ENCODE data around the gene CATSPER4. TPM values are rescaled to one million over a fixed set of nuclear protein-coding genes. Genes with fewer than 3 reads are reported as not detected.

CATSPER4 gene
- total RNA-seq, 6 experiments from 2014 or later = not detected

GRCh38 chr1:26210147-26210870 lies 19.9 kb downstream of the CATSPER4 start:
- Mint-ChIP-seq H3K4me1 (ENCODE audit: low read depth) (no peaks in the 10 kb centered on the region), H3K4me3 (no peak overlapping the region)

DNA sequence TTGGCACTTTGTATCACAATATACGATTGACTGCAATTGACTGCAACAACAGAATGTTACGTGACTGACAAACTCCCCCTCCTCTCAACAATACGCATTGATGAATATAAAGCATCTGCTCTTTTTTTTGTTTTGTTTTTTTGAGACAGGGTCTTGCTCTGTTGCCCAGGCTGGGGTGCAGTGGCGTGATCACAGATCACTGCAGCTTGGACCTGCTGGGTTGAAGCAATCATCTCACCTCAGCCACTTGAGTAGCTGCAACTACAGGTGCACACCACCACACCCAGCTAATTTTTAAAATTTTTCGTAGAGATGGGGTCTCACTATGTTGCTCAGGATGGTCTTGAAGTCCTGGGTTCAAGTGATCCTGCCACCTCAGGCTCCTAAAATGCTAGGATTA lies 22.3 kb downstream of the CATSPER4 start:
- Mint-ChIP-seq H3K4me3 (no peak overlapping the region), H3K27ac (no peak overlapping the region), H3K27me3 (ENCODE audit: insufficient read depth) (peaks cover 26% of the 10 kb centered on the region), H3K9me3 (no peaks in the 10 kb centered on the region), H3K36me3 (ENCODE audit: low read depth) (no peaks in the 10 kb centered on the region), H3K4me1 (ENCODE audit: low read depth) (no peaks in the 10 kb centered on the region)
- DNase-seq = no peak
- no peak for TF ChIP-seq CTCF (IDR thresholded peaks at IDR 0.05)

More at GRCh38 chr1:26210147-26210870, 19.9 kb downstream of the CATSPER4 start:
- H3K27ac Mint-ChIP-seq = no peak overlapping the region
- peaks cover 21% of the 10 kb centered on the region for H3K27me3 Mint-ChIP-seq (ENCODE audit: insufficient read depth)
- no peaks in the 10 kb centered on the region for H3K9me3 Mint-ChIP-seq
- H3K36me3 Mint-ChIP-seq (ENCODE audit: low read depth) = no peaks in the 10 kb centered on the region
- TF ChIP-seq CTCF (IDR thresholded peaks at IDR 0.05) = no peak
- no peak for DNase-seq

- H3K4me3 Mint-ChIP-seq = no peak overlapping the region
- no peaks in the 10 kb centered on the region for H3K4me1 Mint-ChIP-seq (ENCODE audit: low read depth)
- no peak for TF ChIP-seq CTCF (IDR thresholded peaks at IDR 0.05)
- peaks cover 23% of the 10 kb centered on the region for H3K27me3 Mint-ChIP-seq (ENCODE audit: insufficient read depth)
- no peak for DNase-seq
- H3K36me3 Mint-ChIP-seq (ENCODE audit: low read depth) = no peaks in the 10 kb centered on the region
- H3K27ac Mint-ChIP-seq = no peak overlapping the region
- H3K9me3 Mint-ChIP-seq = no peaks in the 10 kb centered on the region
Measured at GRCh38 chr1:26213335-26213905, 23.0 kb downstream of the CATSPER4 start.

GRCh38 chr1:26215246-26215645 lies 24.8 kb downstream of the CATSPER4 start:
- H3K27me3 Mint-ChIP-seq (ENCODE audit: insufficient read depth) = peaks cover 33% of the 10 kb centered on the region
- H3K4me3 Mint-ChIP-seq = no peak overlapping the region
- no peak overlapping the region for H3K27ac Mint-ChIP-seq
- no peaks in the 10 kb centered on the region for H3K9me3 Mint-ChIP-seq
- no peaks in the 10 kb centered on the region for H3K4me1 Mint-ChIP-seq (ENCODE audit: low read depth)
- no peaks in the 10 kb centered on the region for H3K36me3 Mint-ChIP-seq (ENCODE audit: low read depth)
- no peak for DNase-seq
- no peak for TF ChIP-seq CTCF (IDR thresholded peaks at IDR 0.05)

DNA sequence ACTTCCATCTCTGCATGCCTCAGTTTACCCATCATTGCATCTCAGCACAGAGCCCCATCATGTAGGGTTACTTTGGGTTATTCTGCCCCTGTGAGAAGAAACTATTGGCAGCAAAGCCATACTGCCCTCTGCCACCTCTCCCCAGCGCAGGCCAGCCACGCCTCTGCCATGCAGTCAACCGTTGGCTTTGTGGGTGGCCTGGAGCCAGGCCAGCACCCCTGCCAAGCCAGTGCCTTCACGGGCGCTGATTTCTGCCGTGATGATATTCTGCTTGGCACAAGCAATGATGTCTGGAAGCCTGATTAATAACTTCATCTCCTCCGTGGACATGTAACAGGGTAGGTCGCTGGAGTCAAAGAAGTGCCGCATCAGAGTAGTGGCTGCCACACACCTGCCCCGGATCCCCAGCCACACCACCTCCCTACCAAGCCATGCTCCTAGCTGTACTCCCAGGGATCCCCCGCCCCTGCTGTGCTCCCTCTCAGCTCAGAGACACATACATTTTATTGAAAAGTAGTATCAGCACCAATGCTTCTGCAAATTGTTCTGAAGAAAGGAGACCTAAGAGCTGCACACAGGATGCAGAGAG lies 28.6 kb downstream of the CATSPER4 start:
- no peak overlapping the region for H3K27ac Mint-ChIP-seq
- no peak overlapping the region for H3K4me3 Mint-ChIP-seq
- no peaks in the 10 kb centered on the region for H3K4me1 Mint-ChIP-seq (ENCODE audit: low read depth)
- no peak for TF ChIP-seq CTCF (IDR thresholded peaks at IDR 0.05)
- peaks cover 46% of the 10 kb centered on the region for H3K27me3 Mint-ChIP-seq (ENCODE audit: insufficient read depth)
- no peaks in the 10 kb centered on the region for H3K9me3 Mint-ChIP-seq
- DNase-seq = no peak
- no peaks in the 10 kb centered on the region for H3K36me3 Mint-ChIP-seq (ENCODE audit: low read depth)

All from HFFc6 (cell line).